BE2C (cell line): ENCODE data around the gene ALX3.

Experiments used
- DNase-seq: peaks from one replicate; pipeline ENCODE4 v3.0.0-alpha.2; 2020
- H3K27me3 ChIP-seq: fragments of 250-450 bp; sonication (Bioruptor Pico); 2 replicates; pipeline ENCODE4 v1.5.1; 2020; ENCODE audit warnings: mild to moderate bottlenecking
- H3K36me3 ChIP-seq: fragments of 250-450 bp; sonication (Bioruptor Pico); 2 replicates; pipeline ENCODE4 v1.5.1; 2020; ENCODE audit warnings: mild to moderate bottlenecking
- H3K4me1 ChIP-seq: fragments of 250-450 bp; sonication (Bioruptor Pico); 2 replicates; pipeline ENCODE4 v1.5.1; 2020
- H3K4me3 ChIP-seq: 2 replicates; pipeline ENCODE4 v1.5.1; 2011; ENCODE audit warnings: low read depth, low read length
- H3K9me3 ChIP-seq: fragments of 250-450 bp; sonication (Bioruptor Pico); 2 replicates; pipeline ENCODE4 v1.5.1; 2020
- TF ChIP-seq, protein P1 (sequence below): IDR thresholded peaks from 2 replicates; pipeline ENCODE4 v1.5.1; 2012; ENCODE audit warnings: mild to moderate bottlenecking, low read depth, low read length

The ALX3 gene

GRCh38 chr1:110058591-110058990 is 11.9 kb downstream of the ALX3 start:
- peaks cover 43% of the 10 kb centered on the region for H3K36me3 ChIP-seq
- peaks cover 60% of the 10 kb centered on the region for H3K4me1 ChIP-seq
- no peak for DNase-seq
- H3K9me3 ChIP-seq: no peaks in the 10 kb centered on the region
- H3K4me3 ChIP-seq: peak overlapping the region; percentile 12
- TF ChIP-seq, protein P1, sequence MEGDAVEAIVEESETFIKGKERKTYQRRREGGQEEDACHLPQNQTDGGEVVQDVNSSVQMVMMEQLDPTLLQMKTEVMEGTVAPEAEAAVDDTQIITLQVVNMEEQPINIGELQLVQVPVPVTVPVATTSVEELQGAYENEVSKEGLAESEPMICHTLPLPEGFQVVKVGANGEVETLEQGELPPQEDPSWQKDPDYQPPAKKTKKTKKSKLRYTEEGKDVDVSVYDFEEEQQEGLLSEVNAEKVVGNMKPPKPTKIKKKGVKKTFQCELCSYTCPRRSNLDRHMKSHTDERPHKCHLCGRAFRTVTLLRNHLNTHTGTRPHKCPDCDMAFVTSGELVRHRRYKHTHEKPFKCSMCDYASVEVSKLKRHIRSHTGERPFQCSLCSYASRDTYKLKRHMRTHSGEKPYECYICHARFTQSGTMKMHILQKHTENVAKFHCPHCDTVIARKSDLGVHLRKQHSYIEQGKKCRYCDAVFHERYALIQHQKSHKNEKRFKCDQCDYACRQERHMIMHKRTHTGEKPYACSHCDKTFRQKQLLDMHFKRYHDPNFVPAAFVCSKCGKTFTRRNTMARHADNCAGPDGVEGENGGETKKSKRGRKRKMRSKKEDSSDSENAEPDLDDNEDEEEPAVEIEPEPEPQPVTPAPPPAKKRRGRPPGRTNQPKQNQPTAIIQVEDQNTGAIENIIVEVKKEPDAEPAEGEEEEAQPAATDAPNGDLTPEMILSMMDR: no peak
- H3K27me3 ChIP-seq: no peaks in the 10 kb centered on the region

GRCh38 chr1:110057963-110058518 is 12.4 kb downstream of the ALX3 start:
- H3K27me3 ChIP-seq: no peaks in the 10 kb centered on the region
- peaks cover 46% of the 10 kb centered on the region for H3K36me3 ChIP-seq
- peak; percentile 69 for DNase-seq
- H3K4me1 ChIP-seq: peaks cover 57% of the 10 kb centered on the region
- no peaks in the 10 kb centered on the region for H3K9me3 ChIP-seq
- TF ChIP-seq, protein P1: no peak
- no peak overlapping the region for H3K4me3 ChIP-seq

GRCh38 chr1:110056776-110057175 is 13.7 kb downstream of the ALX3 start:
- Histone ChIP-seq H3K27me3 (no peaks in the 10 kb centered on the region), H3K36me3 (peaks cover 59% of the 10 kb centered on the region), H3K9me3 (no peaks in the 10 kb centered on the region), H3K4me3 (no peak overlapping the region), H3K4me1 (peaks cover 46% of the 10 kb centered on the region)
- TF ChIP-seq, protein P1: no peak
- no peak for DNase-seq

GRCh38 chr1:110056285-110056683 is 14.2 kb downstream of the ALX3 start:
- H3K36me3 ChIP-seq: peaks cover 64% of the 10 kb centered on the region
- TF ChIP-seq, protein P1: no peak
- no peaks in the 10 kb centered on the region for H3K27me3 ChIP-seq

DNA sequence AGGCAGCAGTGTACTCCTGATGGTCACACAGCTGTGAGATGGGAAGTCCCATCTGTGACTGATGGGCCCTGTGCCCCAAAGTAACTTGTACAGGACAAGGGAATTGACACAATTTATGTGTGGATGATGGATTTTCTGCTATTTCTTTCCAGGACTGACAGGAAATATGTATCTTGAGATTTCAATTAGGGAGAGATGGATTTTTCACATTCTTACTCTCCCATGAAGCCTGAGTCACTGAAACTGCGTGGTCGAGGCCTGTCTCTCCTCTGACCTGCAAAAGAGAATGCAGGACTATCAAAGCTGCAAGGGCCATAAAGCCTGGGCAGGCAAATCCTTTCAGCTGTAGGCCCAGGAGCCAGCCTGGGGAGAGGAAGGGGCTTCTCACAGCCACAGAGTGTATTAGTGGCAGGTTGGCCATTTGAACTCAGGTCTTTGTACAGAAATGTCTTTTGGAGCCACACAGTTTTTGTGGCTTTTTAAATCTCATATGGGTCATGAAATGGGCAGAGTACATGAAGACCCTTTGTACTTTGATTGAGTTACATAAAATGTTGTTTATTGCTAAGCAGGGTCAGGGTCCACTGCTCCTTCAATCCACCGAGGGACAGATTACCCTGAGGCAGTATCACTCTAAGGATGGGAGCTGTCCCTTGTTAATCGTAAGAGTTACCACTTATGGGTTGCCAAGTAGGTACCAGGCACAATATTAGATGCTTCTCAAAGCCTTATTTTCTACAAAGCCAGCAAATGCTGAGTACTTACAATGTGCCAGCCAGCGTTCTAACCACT is 14.8 kb downstream of the ALX3 start:
- TF ChIP-seq, protein P1: no peak
- Histone ChIP-seq H3K9me3 (no peaks in the 10 kb centered on the region), H3K27me3 (no peaks in the 10 kb centered on the region), H3K36me3 (peaks cover 70% of the 10 kb centered on the region), H3K4me3 (no peak overlapping the region), H3K4me1 (peaks cover 44% of the 10 kb centered on the region)
- no peak for DNase-seq

More at GRCh38 chr1:110056285-110056683, 14.2 kb downstream of the ALX3 start:
- H3K4me3 ChIP-seq: no peak overlapping the region
- H3K4me1 ChIP-seq: peaks cover 42% of the 10 kb centered on the region
- no peaks in the 10 kb centered on the region for H3K9me3 ChIP-seq
- DNase-seq: no peak
